WTC11 (cell line): ENCODE results near the gene GSC. TPM values are rescaled to one million over a fixed set of nuclear protein-coding genes. Genes with fewer than 3 reads are reported as not detected.

Source experiments
- ATAC-seq: fragments of 200-7000 bp; cut with Tn5 transposase; 2 replicates; pipeline ENCODE4 v1.10.0; 2021; ENCODE audit warnings: mild to moderate bottlenecking, moderate library complexity
- CTCF ChIA-PET: fragments of 300-600 bp; sonication (Branson Sonifier 250); formaldehyde crosslinking; loops from one replicate; lab custom pipeline; 2021; ENCODE audit warnings: antibody characterized with exemption; lab: Charles Lee
- POLR2A ChIA-PET: fragments of 350-600 bp; sonication (Branson Sonifier 250); formaldehyde crosslinking; loops from one replicate; lab custom pipeline; 2021; ENCODE audit warnings: antibody characterized with exemption; lab: Charles Lee
- DNase-seq: peaks from one replicate; pipeline ENCODE4 v3.0.0; 2021; ENCODE audit warnings: low spot score
- H3K27ac Mint-ChIP-seq: 2 replicates; pipeline ENCODE4 v1.8.0; 2021; ENCODE audit warnings: mixed read lengths
- H3K27me3 Mint-ChIP-seq: 2 replicates; pipeline ENCODE4 v1.8.0; 2021; ENCODE audit warnings: low read depth, mild to moderate bottlenecking, moderate library complexity, mixed read lengths
- H3K36me3 Mint-ChIP-seq: 2 replicates; pipeline ENCODE4 v1.8.0; 2021; ENCODE audit warnings: mixed read lengths
- H3K4me1 Mint-ChIP-seq: 2 replicates; pipeline ENCODE4 v1.8.0; 2022; ENCODE audit warnings: mixed read lengths
- H3K4me3 Mint-ChIP-seq: 2 replicates; pipeline ENCODE4 v1.8.0; 2021; ENCODE audit warnings: mild to moderate bottlenecking, moderate library complexity, mixed read lengths
- H3K9me3 Mint-ChIP-seq: 2 replicates; pipeline ENCODE4 v1.8.0; 2021; ENCODE audit warnings: mixed read lengths
- ARID4B ChIP-seq: sonication (generic); formaldehyde crosslinking; IDR thresholded peaks from 2 replicates; pipeline ENCODE4 v1.8.0; 2023; ENCODE audit warnings: missing genetic modification reagents, mild to moderate bottlenecking, borderline replicate concordance
- ATF3 ChIP-seq: sonication (generic); formaldehyde crosslinking; conservative IDR thresholded peaks from 2 replicates; pipeline ENCODE4 v1.8.1; 2022; ENCODE audit warnings: mild to moderate bottlenecking, missing genetic modification reagents
- E2F4 ChIP-seq: sonication (generic); formaldehyde crosslinking; IDR thresholded peaks from 2 replicates; pipeline ENCODE4 v1.8.1; 2022; ENCODE audit warnings: low read depth, mild to moderate bottlenecking, moderate library complexity, missing genetic modification reagents, borderline replicate concordance
- ETV6 ChIP-seq: sonication (generic); formaldehyde crosslinking; IDR thresholded peaks from 2 replicates; pipeline ENCODE4 v1.8.1; 2022; ENCODE audit warnings: mild to moderate bottlenecking, missing genetic modification reagents
- FOXP4 ChIP-seq: sonication (generic); formaldehyde crosslinking; IDR thresholded peaks from 2 replicates; pipeline ENCODE4 v1.8.0; 2022; ENCODE audit warnings: mild to moderate bottlenecking, missing genetic modification reagents
- IRF1 ChIP-seq: sonication (generic); formaldehyde crosslinking; IDR thresholded peaks from 2 replicates; pipeline ENCODE4 v1.8.0; 2023; ENCODE audit warnings: missing genetic modification reagents
- KAT7 ChIP-seq: sonication (generic); formaldehyde crosslinking; IDR thresholded peaks from 2 replicates; pipeline ENCODE4 v1.8.1; 2023; ENCODE audit warnings: missing genetic modification reagents, mild to moderate bottlenecking, borderline replicate concordance
- NFATC4 ChIP-seq: fragments of 250-450 bp; sonication (Bioruptor Pico); IDR thresholded peaks from 2 replicates; pipeline ENCODE4 v1.9.0; 2021; ENCODE audit warnings: mild to moderate bottlenecking
- OVOL2 ChIP-seq: fragments of 250-450 bp; sonication (Bioruptor Pico); IDR thresholded peaks from 2 replicates; pipeline ENCODE4 v1.9.0; 2021; ENCODE audit warnings: mild to moderate bottlenecking, borderline replicate concordance
- PREB ChIP-seq: sonication (generic); formaldehyde crosslinking; IDR thresholded peaks from 2 replicates; pipeline ENCODE4 v1.8.1; 2022; ENCODE audit warnings: mild to moderate bottlenecking, missing genetic modification reagents, moderate library complexity, borderline replicate concordance
- SMAD3 ChIP-seq: sonication (generic); formaldehyde crosslinking; IDR thresholded peaks from 2 replicates; pipeline ENCODE4 v1.8.0; 2022; ENCODE audit warnings: missing genetic modification reagents, mild to moderate bottlenecking, borderline replicate concordance
- TEAD1 ChIP-seq: sonication (generic); formaldehyde crosslinking; IDR thresholded peaks from 2 replicates; pipeline ENCODE4 v1.8.0; 2022; ENCODE audit warnings: mild to moderate bottlenecking, missing genetic modification reagents
- ZBTB21 ChIP-seq: sonication (generic); formaldehyde crosslinking; IDR thresholded peaks from 2 replicates; pipeline ENCODE4 v1.8.1; 2023; ENCODE audit warnings: mild to moderate bottlenecking, missing genetic modification reagents, borderline replicate concordance
- ZNF121 ChIP-seq: sonication (generic); formaldehyde crosslinking; IDR thresholded peaks from 2 replicates; pipeline ENCODE4 v1.8.0; 2023; ENCODE audit warnings: missing genetic modification reagents
- ZNF138 ChIP-seq: sonication (generic); formaldehyde crosslinking; conservative IDR thresholded peaks from 2 replicates; pipeline ENCODE4 v1.8.1; 2022; ENCODE audit warnings: mild to moderate bottlenecking, moderate library complexity, missing genetic modification reagents
- ZNF232 ChIP-seq: sonication (generic); formaldehyde crosslinking; IDR thresholded peaks from 2 replicates; pipeline ENCODE4 v1.8.0; 2022; ENCODE audit warnings: mild to moderate bottlenecking, missing genetic modification reagents
- ZNF396 ChIP-seq: fragments of 250-450 bp; sonication (Bioruptor Pico); IDR thresholded peaks from 2 replicates; pipeline ENCODE4 v1.8.0; 2021; ENCODE audit warnings: mild to moderate bottlenecking, moderate library complexity, borderline replicate concordance
- ZSCAN18 ChIP-seq: fragments of 250-450 bp; sonication (Bioruptor Pico); IDR thresholded peaks from 2 replicates; pipeline ENCODE4 v2.1.2; 2022; ENCODE audit warnings: mild to moderate bottlenecking, moderate library complexity
- total RNA-seq: library from RNA; stranded (reverse); gene quantifications from 3 replicates; pipeline ENCODE4 v1.2.3, GENCODE V29; 2021

Gene GSC
- total RNA-seq, 1 experiment from 2014 or later: 4.4 TPM

- TF ChIP-seq E2F4 (CRISPR knock-in tag) (no peak), KAT7 (CRISPR knock-in tag) (no peak), TEAD1 (CRISPR knock-in tag) (no peak), PREB (CRISPR knock-in tag) (no peak), ETV6 (no peak)
Observed at GRCh38 chr14:94764573-94764972, 5.3 kb downstream of the GSC start (continued).

GRCh38 chr14:94762431-94762830 is 7.5 kb downstream of the GSC start:
- Mint-ChIP-seq H3K27ac (no peak overlapping the region), H3K9me3 (no peaks in the 10 kb centered on the region), H3K4me3 (no peak overlapping the region), H3K27me3 (peaks cover 56% of the 10 kb centered on the region), H3K4me1 (peaks cover 28% of the 10 kb centered on the region), H3K36me3 (no peaks in the 10 kb centered on the region)
- TF ChIP-seq FOXP4 (CRISPR knock-in tag): no peak
- TF ChIP-seq OVOL2: no peak
- no peak for TF ChIP-seq ZNF138 (CRISPR knock-in tag)
- no peak for TF ChIP-seq ZNF396 (CRISPR knock-in tag)
- no peak for TF ChIP-seq IRF1 (CRISPR knock-in tag)
- no peak for TF ChIP-seq ZSCAN18 (CRISPR knock-in tag)
- TF ChIP-seq SMAD3 (CRISPR knock-in tag): no peak
- ChIA-PET POLR2A (no interaction called here), CTCF (interaction anchor here (1.8 to 5.8 kb wide), 2 partner anchors 14 to 670 kb away, joined by 4 to 20 read pairs; no protein-coding TSS in a partner anchor)
- DNase-seq (no peak), ATAC-seq (no peak)

GRCh38 chr14:94761997-94762377 is 7.9 kb downstream of the GSC start:
- ChIA-PET POLR2A (no interaction called here), CTCF (interaction anchor here (1.8 to 5.8 kb wide), 2 partner anchors 13 to 670 kb away, joined by 4 to 20 read pairs; no protein-coding TSS in a partner anchor)
- no peaks in the 10 kb centered on the region for H3K9me3 Mint-ChIP-seq
- H3K4me3 Mint-ChIP-seq: no peak overlapping the region
- ATAC-seq (peak; percentile 37; the same call in 1 of the 2 replicates), DNase-seq (no peak)
- no peaks in the 10 kb centered on the region for H3K36me3 Mint-ChIP-seq
- peaks cover 51% of the 10 kb centered on the region for H3K27me3 Mint-ChIP-seq
- no peak overlapping the region for H3K27ac Mint-ChIP-seq
- H3K4me1 Mint-ChIP-seq: peaks cover 23% of the 10 kb centered on the region
- TF ChIP-seq ARID4B (CRISPR knock-in tag) (no peak), ATF3 (CRISPR knock-in tag) (no peak), ZBTB21 (CRISPR knock-in tag) (no peak), ZSCAN18 (CRISPR knock-in tag) (no peak), ZNF232 (no peak), NFATC4 (CRISPR knock-in tag) (no peak), ZNF121 (no peak)
